ENCODE data around the gene NLRC4.

DNA sequence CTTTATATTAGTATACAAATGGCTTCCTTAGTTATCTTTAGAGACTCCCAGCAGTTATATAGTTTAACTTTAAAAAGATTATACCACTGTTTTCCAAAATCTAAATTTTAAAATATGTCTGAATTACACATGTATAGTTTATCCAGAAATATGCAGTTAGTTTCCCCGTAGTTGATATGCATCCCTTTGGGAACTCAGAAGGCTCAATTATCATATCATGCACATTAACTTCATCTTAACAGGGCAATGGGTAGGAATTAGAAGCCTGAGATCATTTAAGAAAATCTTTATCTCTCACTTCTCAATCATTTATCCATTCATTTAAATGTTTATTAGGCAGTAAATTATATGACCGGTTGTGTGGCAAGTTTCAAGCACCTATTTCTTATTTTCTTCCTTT, 27.2 kb downstream of the NLRC4 start:
- TF ChIP-seq, protein P1, sequence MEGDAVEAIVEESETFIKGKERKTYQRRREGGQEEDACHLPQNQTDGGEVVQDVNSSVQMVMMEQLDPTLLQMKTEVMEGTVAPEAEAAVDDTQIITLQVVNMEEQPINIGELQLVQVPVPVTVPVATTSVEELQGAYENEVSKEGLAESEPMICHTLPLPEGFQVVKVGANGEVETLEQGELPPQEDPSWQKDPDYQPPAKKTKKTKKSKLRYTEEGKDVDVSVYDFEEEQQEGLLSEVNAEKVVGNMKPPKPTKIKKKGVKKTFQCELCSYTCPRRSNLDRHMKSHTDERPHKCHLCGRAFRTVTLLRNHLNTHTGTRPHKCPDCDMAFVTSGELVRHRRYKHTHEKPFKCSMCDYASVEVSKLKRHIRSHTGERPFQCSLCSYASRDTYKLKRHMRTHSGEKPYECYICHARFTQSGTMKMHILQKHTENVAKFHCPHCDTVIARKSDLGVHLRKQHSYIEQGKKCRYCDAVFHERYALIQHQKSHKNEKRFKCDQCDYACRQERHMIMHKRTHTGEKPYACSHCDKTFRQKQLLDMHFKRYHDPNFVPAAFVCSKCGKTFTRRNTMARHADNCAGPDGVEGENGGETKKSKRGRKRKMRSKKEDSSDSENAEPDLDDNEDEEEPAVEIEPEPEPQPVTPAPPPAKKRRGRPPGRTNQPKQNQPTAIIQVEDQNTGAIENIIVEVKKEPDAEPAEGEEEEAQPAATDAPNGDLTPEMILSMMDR (IDR thresholded peaks at IDR 0.05; ENCODE audit: extremely low read depth in 1 of 2, insufficient read depth in 1 of 2, low read depth in 1 of 2, low read length in 2 of 2) = no peak
- TF ChIP-seq POLR2AphosphoS5 (IDR thresholded peaks at IDR 0.05; ENCODE audit: insufficient read depth, low read depth, low read length) = no peak
